HG02840 (cell line): Measurements from ENCODE around the gene ZNF765.
"Not testable (repeated sequence)": the region's sequence is repeated elsewhere in the genome, so short reads cannot be mapped to it uniquely, and the experiment has no call there.

Experiments
- ATAC-seq: cut with Tn5 transposase; IDR thresholded peaks from one replicate; pipeline ENCODE4 v1.9.1; 2021; ENCODE audit warnings: mild to moderate bottlenecking, moderate library complexity, moderate number of reproducible peaks; ENCODE audit not compliant: unreplicated experiment, low FRiP score

ZNF765 gene

DNA sequence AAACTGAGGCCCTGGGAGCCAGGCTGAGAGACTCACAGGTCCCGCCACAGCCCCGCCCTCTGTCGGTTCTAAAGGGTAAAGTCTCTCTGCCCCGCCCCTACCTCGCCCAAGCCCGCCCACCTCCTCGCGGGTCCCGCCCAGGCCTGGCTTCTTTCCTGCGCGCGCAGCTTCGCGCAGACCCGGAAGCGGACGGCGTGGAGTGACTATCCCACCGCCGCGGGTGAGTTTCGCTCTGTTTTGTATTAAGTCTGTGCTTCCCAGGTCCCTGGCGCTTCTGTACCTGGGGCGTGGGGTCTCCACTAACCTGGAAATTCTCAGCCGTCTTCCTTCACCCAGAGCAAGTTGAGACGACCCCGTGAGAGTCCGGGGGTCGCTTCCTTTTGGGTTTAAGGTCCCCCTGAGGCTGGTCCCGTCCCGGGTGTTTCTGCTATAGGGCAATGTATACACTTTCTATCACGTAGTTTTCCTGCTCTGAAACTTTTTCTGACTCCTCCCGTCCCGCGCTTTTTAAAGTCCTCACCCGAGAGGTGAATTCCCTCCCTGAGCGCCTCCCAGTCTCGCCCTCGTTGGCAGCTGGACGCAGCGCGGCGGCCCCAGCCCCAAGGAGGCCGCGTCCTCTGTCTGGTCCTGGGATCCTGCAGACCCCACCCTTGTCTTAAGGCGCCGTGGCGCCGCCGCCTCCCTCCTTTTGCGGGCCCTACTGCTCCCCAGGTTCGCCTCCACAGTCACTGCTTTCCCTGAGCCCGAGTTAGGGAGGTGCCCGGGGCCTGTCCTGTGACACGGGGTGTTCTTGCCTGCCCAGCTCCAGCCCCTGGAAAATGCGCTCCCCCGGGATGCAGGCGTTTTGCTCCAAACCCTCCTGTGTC is at the start of gene ZNF765:
Gene ZNF765, plus strand, starts transcription at position 176 of the 866 bp plus-strand sequence. CDS start 2,867 bp downstream, outside the sequence.
- ATAC-seq, result peak; percentile 96

- ATAC-seq, result no peak
Measured at GRCh38 chr19:53355739-53356138, 39.2 kb upstream of the ZNF765 start.

- ATAC-seq, result no peak
Measured at GRCh38 chr19:53357821-53358581, 36.9 kb upstream of the ZNF765 start.

DNA sequence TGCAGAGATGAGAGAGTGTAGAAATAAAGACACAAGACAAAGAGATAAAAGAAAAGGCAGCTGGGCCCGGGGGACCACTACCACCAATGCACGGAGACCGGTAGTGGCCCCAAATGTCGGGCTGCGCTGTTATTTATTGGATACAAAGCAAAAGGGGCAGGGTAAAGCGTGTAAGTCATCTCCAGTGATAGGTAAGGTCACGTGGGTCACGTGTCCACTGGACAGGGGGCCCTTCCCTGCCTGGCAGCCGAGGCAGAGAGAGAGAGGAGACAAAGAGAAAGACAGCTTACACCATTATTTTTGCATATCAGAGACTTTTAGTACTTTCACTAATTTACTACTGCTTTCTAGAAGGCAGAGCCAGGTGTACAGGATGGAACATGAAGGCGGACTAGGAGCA is 34.9 kb upstream of the ZNF765 start:
- ATAC-seq, result not testable (repeated sequence)

GRCh38 chr19:53365134-53365898 is 29.6 kb upstream of the ZNF765 start, which contains the start of gene ZNF525:
Gene ZNF525, plus strand, starts transcription at chr19:53365705. Its CDS starts 6,577 bp downstream, at chr19:53372282.
- peak; percentile 97 for ATAC-seq

GRCh38 chr19:53365899-53366493 is 29.0 kb upstream of the ZNF765 start:
- ATAC-seq, result peak; percentile 47

GRCh38 chr19:53372196-53372595 is 22.8 kb upstream of the ZNF765 start:
- ATAC-seq, result no peak

GRCh38 chr19:53374288-53374687 is 20.7 kb upstream of the ZNF765 start:
- no peak for ATAC-seq

- ATAC-seq, result no peak
Measured at GRCh38 chr19:53374743-53375142, 20.2 kb upstream of the ZNF765 start.

DNA sequence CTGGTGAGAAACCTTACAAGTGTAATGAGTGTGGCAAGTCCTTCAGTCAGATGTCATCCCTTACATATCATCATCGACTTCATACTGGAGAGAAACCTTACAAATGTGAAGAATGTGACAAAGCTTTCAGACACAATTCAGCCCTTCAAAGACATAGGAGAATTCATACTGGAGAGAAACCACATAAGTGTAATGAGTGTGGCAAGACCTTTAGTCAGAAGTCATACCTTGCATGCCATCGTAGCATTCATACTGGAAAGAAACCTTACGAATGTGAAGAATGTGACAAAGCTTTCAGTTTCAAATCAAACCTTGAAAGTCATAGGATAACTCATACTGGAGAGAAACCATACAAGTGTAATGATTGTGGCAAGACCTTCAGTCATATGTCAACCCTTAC is 13.6 kb upstream of the ZNF765 start:
- no peak for ATAC-seq

GRCh38 chr19:53388168-53388567 is 6.8 kb upstream of the ZNF765 start:
- ATAC-seq, result no peak

DNA sequence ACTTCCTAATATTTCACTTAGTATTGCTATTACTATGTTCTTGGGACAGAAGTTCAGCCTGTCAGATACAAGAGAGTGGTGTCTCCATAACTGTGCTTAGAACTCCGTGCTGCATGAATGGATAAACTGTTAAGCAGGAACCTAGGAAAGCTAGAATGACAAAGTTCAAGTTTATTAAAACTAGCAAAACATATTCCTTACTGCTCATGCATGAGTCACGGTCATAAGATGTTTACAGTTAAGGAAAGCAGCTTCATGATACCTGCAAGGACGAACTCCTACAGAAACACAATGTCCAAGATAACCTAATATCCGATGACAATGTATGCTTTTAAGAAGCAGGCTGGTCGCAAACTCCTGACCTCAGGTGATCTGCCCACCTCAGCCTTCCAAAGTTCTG is 6.0 kb upstream of the ZNF765 start:
- ATAC-seq, result no peak

GRCh38 chr19:53389571-53389970 is 5.4 kb upstream of the ZNF765 start:
- ATAC-seq, result no peak

DNA sequence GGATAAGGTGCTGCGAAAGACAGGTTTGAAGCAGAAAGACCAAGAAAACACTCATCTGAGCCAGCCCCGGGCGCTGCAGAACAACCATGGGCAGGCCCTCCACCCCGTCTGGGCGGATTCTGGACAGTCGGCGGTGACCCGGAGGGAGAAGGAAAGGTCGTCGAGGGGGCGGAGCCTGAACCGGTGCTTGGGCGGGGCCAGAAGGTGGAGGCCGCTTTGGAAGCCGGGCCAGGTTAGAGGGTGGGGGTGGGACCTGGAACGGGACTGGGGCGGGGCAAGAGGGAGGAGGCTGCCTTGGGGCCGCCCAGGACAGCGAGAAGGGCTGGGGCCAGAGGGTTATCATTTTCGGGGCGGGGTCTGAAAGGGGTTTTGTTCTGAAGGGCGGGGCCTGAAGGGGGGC is 5.0 kb upstream of the ZNF765 start:
- ATAC-seq, result no peak

- ATAC-seq, result no peak
Measured at GRCh38 chr19:53394522-53394973, 401 bp upstream of the ZNF765 start.

- not testable (repeated sequence) for ATAC-seq
Measured at GRCh38 chr19:53395840-53396524, 1.0 kb downstream of the ZNF765 start.

GRCh38 chr19:53396525-53396868 is 1.5 kb downstream of the ZNF765 start:
- no peak for ATAC-seq

- ATAC-seq, result not testable (repeated sequence)
Measured at GRCh38 chr19:53397918-53398317, 3.0 kb downstream of the ZNF765 start.

GRCh38 chr19:53409505-53410204 is 14.7 kb downstream of the ZNF765 start:
- ATAC-seq, result no peak
